Measurements from ENCODE around the gene SLC1A2. TPM values are rescaled to one million over a fixed set of nuclear protein-coding genes. Genes with fewer than 3 reads are reported as not detected.

SLC1A2 gene
- total RNA-seq, 1 experiment from 2014 or later, result 0.11 TPM

DNA sequence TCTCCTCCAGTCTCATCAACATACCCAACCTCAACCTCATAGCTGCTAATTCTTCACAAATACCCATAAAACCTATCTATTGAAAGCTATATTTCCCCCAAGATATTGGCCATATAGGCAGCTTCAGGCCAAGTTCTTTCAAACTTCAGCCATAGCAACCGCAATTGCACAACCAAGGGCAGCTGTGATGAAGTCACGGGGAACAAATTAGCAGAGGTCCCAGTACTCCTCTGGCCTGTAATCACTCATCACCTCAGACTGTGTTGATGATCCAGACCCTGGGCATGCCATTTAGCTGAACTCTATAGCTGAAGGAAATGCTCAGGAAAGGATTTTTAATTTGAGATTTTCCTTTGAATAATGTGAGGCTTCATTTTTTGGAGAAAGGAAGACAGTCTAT, 84.1 kb downstream of the SLC1A2 start:
- no TSS peak for BruUV-seq (replicated peaks)
- H3K4me1 ChIP-seq (ENCODE audit: insufficient read depth, low read length, poor library complexity, severe bottlenecking), result no peaks in the 10 kb centered on the region
- intact Hi-C loops (cut with micrococcal nuclease; ENCODE audit: unreplicated experiment), result no loop called here
- ChIA-PET CTCF (no interaction called here), POLR2A (ENCODE audit: low non-redundant PET) (no interaction called here)
- H3K4me3 ChIP-seq (ENCODE audit: low read depth, low read length, poor library complexity, severe bottlenecking), result no peak overlapping the region
- DNase-seq (ENCODE audit: low spot score), result no peak
- TF ChIP-seq EZH2 (IDR thresholded peaks at IDR 0.05; ENCODE audit: borderline replicate concordance, low read depth, low read length, poor library complexity, severe bottlenecking), result no peak
- TF ChIP-seq, protein P1, sequence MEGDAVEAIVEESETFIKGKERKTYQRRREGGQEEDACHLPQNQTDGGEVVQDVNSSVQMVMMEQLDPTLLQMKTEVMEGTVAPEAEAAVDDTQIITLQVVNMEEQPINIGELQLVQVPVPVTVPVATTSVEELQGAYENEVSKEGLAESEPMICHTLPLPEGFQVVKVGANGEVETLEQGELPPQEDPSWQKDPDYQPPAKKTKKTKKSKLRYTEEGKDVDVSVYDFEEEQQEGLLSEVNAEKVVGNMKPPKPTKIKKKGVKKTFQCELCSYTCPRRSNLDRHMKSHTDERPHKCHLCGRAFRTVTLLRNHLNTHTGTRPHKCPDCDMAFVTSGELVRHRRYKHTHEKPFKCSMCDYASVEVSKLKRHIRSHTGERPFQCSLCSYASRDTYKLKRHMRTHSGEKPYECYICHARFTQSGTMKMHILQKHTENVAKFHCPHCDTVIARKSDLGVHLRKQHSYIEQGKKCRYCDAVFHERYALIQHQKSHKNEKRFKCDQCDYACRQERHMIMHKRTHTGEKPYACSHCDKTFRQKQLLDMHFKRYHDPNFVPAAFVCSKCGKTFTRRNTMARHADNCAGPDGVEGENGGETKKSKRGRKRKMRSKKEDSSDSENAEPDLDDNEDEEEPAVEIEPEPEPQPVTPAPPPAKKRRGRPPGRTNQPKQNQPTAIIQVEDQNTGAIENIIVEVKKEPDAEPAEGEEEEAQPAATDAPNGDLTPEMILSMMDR (conservative IDR thresholded peaks at IDR 0.05; ENCODE audit: low read depth, low read length), result no peak
- H3K27ac ChIP-seq (ENCODE audit: low read depth, low read length, poor library complexity, severe bottlenecking), result no peak overlapping the region
- no peaks in the 10 kb centered on the region for H3K36me3 ChIP-seq (ENCODE audit: insufficient read depth, low read length, poor library complexity, severe bottlenecking)
- H3K9me3 ChIP-seq (ENCODE audit: low read depth, low read length, poor library complexity, severe bottlenecking), result no peaks in the 10 kb centered on the region
- H3K27me3 ChIP-seq (replicated peaks; ENCODE audit: insufficient read depth, low read depth, low read length, poor library complexity), result no peaks in the 10 kb centered on the region

DNA sequence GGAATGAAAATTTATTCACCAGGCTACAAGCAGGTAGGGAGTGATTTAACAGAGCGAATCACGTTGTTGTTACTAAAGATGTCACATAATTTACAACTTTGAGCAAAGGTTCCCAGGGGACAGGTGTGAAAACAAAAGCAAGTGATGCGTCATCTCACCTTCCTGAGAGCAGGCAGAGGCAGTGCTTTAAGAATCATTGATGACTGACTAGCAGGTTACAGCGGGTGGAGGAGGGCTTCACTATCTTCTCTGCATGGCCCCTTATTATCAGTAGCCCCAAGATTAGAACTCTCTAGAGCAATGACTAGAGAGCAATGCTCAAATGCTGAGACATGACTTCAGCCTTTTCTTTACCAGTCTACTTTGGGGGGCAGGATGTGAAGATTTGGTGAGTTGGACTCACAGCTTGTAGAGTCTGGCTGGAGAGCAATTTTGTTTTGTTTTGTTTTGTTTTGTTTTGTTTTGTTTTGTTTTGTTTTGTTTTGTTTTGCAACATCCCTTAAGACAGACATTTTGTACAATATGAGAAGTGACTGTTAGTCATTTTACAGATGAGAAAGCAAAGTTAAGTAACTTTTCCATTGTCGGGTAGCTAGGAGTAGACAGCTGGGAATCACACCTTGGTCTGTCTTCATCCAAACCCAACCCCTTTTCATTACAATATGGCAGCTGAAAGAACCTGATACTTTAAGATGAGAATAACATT, 84.8 kb downstream of the SLC1A2 start:
- no peak for TF ChIP-seq EZH2 (IDR thresholded peaks at IDR 0.05; ENCODE audit: borderline replicate concordance, low read depth, low read length, poor library complexity, severe bottlenecking)
- TF ChIP-seq, protein P1 (conservative IDR thresholded peaks at IDR 0.05; ENCODE audit: low read depth, low read length), result no peak
- ChIA-PET CTCF (no interaction called here), POLR2A (ENCODE audit: low non-redundant PET) (no interaction called here)
- DNase-seq (ENCODE audit: low spot score), result no peak
- Histone ChIP-seq H3K4me3 (ENCODE audit: low read depth, low read length, poor library complexity, severe bottlenecking) (no peak overlapping the region), H3K4me1 (ENCODE audit: insufficient read depth, low read length, poor library complexity, severe bottlenecking) (no peaks in the 10 kb centered on the region), H3K27me3 (replicated peaks; ENCODE audit: insufficient read depth, low read depth, low read length, poor library complexity) (no peaks in the 10 kb centered on the region), H3K27ac (ENCODE audit: low read depth, low read length, poor library complexity, severe bottlenecking) (no peak overlapping the region), H3K9me3 (ENCODE audit: low read depth, low read length, poor library complexity, severe bottlenecking) (no peaks in the 10 kb centered on the region), H3K36me3 (ENCODE audit: insufficient read depth, low read length, poor library complexity, severe bottlenecking) (no peaks in the 10 kb centered on the region)
- intact Hi-C loops (cut with micrococcal nuclease; ENCODE audit: unreplicated experiment), result no loop called here
- no TSS peak for BruUV-seq (replicated peaks)

DNA sequence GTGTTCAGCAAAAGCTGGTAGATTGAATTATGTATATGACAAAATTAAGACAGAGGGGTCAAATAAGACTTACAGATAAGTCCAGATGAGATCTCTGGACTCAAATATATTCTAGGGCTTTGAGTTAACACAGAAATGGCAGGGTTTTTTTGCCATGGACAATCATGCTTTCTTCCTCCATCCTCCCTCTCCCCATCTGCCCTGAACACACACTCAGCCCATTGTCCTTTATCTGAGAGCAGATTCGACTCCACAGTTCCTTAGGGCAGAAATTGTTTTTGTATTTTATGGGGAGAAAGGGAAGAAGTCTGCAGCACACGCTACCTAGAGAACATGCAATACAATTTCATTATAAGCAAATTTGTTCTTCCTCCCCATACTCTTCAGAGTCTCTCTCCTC, 86.8 kb downstream of the SLC1A2 start:
- Histone ChIP-seq H3K36me3 (ENCODE audit: insufficient read depth, low read length, poor library complexity, severe bottlenecking) (no peaks in the 10 kb centered on the region), H3K27me3 (replicated peaks; ENCODE audit: insufficient read depth, low read depth, low read length, poor library complexity) (no peaks in the 10 kb centered on the region), H3K27ac (ENCODE audit: low read depth, low read length, poor library complexity, severe bottlenecking) (no peak overlapping the region), H3K4me1 (ENCODE audit: insufficient read depth, low read length, poor library complexity, severe bottlenecking) (no peaks in the 10 kb centered on the region), H3K9me3 (ENCODE audit: low read depth, low read length, poor library complexity, severe bottlenecking) (no peaks in the 10 kb centered on the region), H3K4me3 (ENCODE audit: low read depth, low read length, poor library complexity, severe bottlenecking) (no peak overlapping the region)
- intact Hi-C loops (cut with micrococcal nuclease; ENCODE audit: unreplicated experiment), result no loop called here
- no peak for DNase-seq (ENCODE audit: low spot score)
- ChIA-PET POLR2A (ENCODE audit: low non-redundant PET) (no interaction called here), CTCF (no interaction called here)
- TF ChIP-seq, protein P1 (conservative IDR thresholded peaks at IDR 0.05; ENCODE audit: low read depth, low read length), result no peak
- TF ChIP-seq EZH2 (IDR thresholded peaks at IDR 0.05; ENCODE audit: borderline replicate concordance, low read depth, low read length, poor library complexity, severe bottlenecking), result no peak
- no TSS peak for BruUV-seq (replicated peaks)
